Breast epithelium (tissue), 4 donors: ENCODE data around the gene PLD1. TPM values are rescaled to one million over a fixed set of nuclear protein-coding genes. Genes with fewer than 3 reads are reported as not detected.
A peak's percentile ranks its signal among the peaks of the same experiment; 100 is the strongest.

Source experiments
- DNase-seq, 2 donors: peaks; one replicate each; pipeline ENCODE4 v3.0.0-alpha.2; 2019; ENCODE audit warnings: low spot score in 2 of 2
- H3K27ac ChIP-seq, 2 donors: fragments of 200-600 bp; sonication (generic) in 1 of 2; one replicate each; pipeline ENCODE4 v1.5.1; 2016 to 2019; ENCODE audit warnings: mild to moderate bottlenecking in 1 of 2
- H3K27me3 ChIP-seq, 2 donors: fragments of 200-600 bp; sonication (generic) in 1 of 2; one replicate each; pipeline versions ENCODE4 v1.5.1 to v1.6.0; 2017 to 2019; ENCODE audit warnings: control low read depth in 1 of 2, mild to moderate bottlenecking in 1 of 2
- H3K36me3 ChIP-seq: fragments of 200-600 bp; one replicate; pipeline ENCODE4 v1.5.1; 2019
- H3K4me1 ChIP-seq, 2 donors: fragments of 200-600 bp; sonication (generic); one replicate each; pipeline ENCODE4 v1.5.1; 2016 to 2019; ENCODE audit warnings: control low read depth in 1 of 2
- H3K4me3 ChIP-seq, 3 donors: fragments of 200-600 bp; sonication (generic); 1 replicate in 2 of 3; 2 replicates in 1 of 3; pipeline ENCODE4 v1.5.1; 2016 to 2019; ENCODE audit warnings: mild to moderate bottlenecking in 3 of 3, moderate library complexity in 2 of 3
- H3K9me3 ChIP-seq, 2 donors: fragments of 200-600 bp; sonication (generic) in 1 of 2; one replicate each; pipeline ENCODE4 v1.5.1; 2016 to 2019; ENCODE audit warnings: control low read depth in 1 of 2
- CTCF ChIP-seq, 3 donors: fragments of 450-650 bp; IDR thresholded peaks; one replicate each; pipeline ENCODE4 v1.5.1; 2016 to 2017; ENCODE audit warnings: antibody characterized with exemption in 3 of 3, mild to moderate bottlenecking in 3 of 3, moderate library complexity in 3 of 3
- POLR2A ChIP-seq: fragments of 450-650 bp; IDR thresholded peaks from one replicate; pipeline ENCODE4 v1.6.1; 2016; ENCODE audit warnings: antibody characterized with exemption, mild to moderate bottlenecking, moderate library complexity
- POLR2AphosphoS5 ChIP-seq, 3 donors: sonication (generic); formaldehyde crosslinking; IDR thresholded peaks; one replicate each; pipeline ENCODE4 v1.6.1; 2017; ENCODE audit warnings: antibody characterized with exemption in 3 of 3
- intact Hi-C: fragments of 100-400 bp; cut with DNase I; formaldehyde crosslinking; loops from one replicate; pipeline ENCODE4 v1.15.1; 2023; ENCODE audit warnings: low total_unique reads
- total RNA-seq, 3 donors: library from RNA; depleted of rRNA; stranded (reverse); fragments of >200 nt; gene quantifications; one replicate each; pipeline ENCODE4 v1.1.0, GENCODE V29; 2016

The PLD1 gene
- total RNA-seq, 3 donors from 2014 or later, result 21.1 to 36.9 (median 24.9) TPM

- Histone ChIP-seq H3K27me3 (no peaks in the 10 kb centered on the region), H3K9me3 (no peaks in the 10 kb centered on the region), H3K27ac (peak overlapping the region; percentile 73 to 87), H3K36me3 (no peaks in the 10 kb centered on the region), H3K4me1 (peaks cover 0 to 2% of the 10 kb centered on the region in 2 donors), H3K4me3 (no peak overlapping the region)
- TF ChIP-seq POLR2A, result no peak
- TF ChIP-seq POLR2AphosphoS5 (IDR thresholded peaks at IDR 0.05), result no peak
- TF ChIP-seq CTCF (IDR thresholded peaks at IDR 0.05), result no peak
- intact Hi-C loops, result no loop called here
- DNase-seq, result no peak
Measured at GRCh38 chr3:171824824-171825221, 14.5 kb upstream of the PLD1 start.

DNA sequence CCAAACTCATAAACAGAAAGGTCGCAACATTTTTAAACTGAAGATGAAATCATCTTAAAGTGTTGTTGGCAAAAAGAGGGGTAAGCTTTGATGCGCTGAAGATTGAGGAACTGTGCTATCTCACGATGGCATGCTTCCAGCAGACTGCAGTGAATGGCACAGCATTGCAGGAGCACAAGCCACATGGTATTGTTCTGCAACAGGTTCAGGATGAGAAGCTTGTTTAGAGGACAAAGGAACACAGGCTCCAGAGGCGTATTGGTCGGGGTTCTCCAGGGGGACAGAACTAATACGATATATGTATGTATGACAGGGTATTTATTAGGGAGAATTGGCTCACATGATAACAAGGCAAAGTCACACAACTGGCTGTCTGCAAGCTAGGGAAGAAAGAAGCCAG lies 13.8 kb upstream of the PLD1 start:
- no peak for DNase-seq
- TF ChIP-seq POLR2A (no peak), POLR2AphosphoS5 (IDR thresholded peaks at IDR 0.05) (no peak), CTCF (IDR thresholded peaks at IDR 0.05) (no peak)
- intact Hi-C loops, result no loop called here
- no peaks in the 10 kb centered on the region for H3K4me1 ChIP-seq
- H3K4me3 ChIP-seq, result no peak overlapping the region
- no peaks in the 10 kb centered on the region for H3K36me3 ChIP-seq
- H3K9me3 ChIP-seq, result no peaks in the 10 kb centered on the region
- no peaks in the 10 kb centered on the region for H3K27me3 ChIP-seq
- peak overlapping the region; percentile 73 to 87 for H3K27ac ChIP-seq

- H3K9me3 ChIP-seq, result no peaks in the 10 kb centered on the region
- no peak for TF ChIP-seq POLR2AphosphoS5 (IDR thresholded peaks at IDR 0.05)
- TF ChIP-seq CTCF (IDR thresholded peaks at IDR 0.05), result no peak
- no peak for TF ChIP-seq POLR2A
- no peak overlapping the region for H3K4me3 ChIP-seq
- H3K27me3 ChIP-seq, result no peaks in the 10 kb centered on the region
- no peak for DNase-seq
- H3K27ac ChIP-seq, result no peak overlapping the region
- H3K4me1 ChIP-seq, result no peaks in the 10 kb centered on the region
- no peaks in the 10 kb centered on the region for H3K36me3 ChIP-seq
- intact Hi-C loops, result no loop called here
Measured at GRCh38 chr3:171822431-171823106, 12.3 kb upstream of the PLD1 start.

DNA sequence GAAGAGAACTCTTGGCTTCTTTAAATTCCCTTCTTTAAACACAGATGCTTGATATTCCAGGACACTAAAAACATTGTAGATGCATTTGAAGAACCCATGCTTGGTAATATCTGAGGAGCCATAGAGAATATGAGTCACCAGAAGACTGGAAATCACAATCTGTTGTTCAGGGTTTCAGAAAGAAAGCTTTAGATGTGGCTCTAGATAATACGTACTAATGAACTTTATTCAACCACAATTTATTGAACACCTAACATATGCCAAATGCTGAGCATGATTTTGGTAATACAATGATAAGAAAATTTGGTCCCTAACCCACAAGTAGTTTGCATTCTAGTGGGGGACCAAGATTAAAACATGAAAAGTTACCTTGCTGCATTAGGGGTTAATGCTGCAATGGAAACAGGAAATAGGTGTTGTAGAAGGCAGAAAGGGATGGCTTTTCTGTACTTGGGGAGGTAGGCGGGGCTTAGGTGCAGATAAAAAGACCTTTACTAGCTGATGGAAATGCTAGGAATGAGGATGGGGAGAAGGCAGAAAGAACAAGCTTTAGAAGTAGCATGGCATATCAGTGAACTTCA lies 11.6 kb upstream of the PLD1 start:
- no peaks in the 10 kb centered on the region for H3K27me3 ChIP-seq
- DNase-seq, result no peak
- H3K4me3 ChIP-seq, result no peak overlapping the region
- no peaks in the 10 kb centered on the region for H3K9me3 ChIP-seq
- H3K36me3 ChIP-seq, result no peaks in the 10 kb centered on the region
- no peaks in the 10 kb centered on the region for H3K4me1 ChIP-seq
- no peak overlapping the region for H3K27ac ChIP-seq
- intact Hi-C loops, result no loop called here
- TF ChIP-seq CTCF (IDR thresholded peaks at IDR 0.05) (no peak), POLR2AphosphoS5 (IDR thresholded peaks at IDR 0.05) (no peak), POLR2A (no peak)

- Histone ChIP-seq H3K4me1 (no peaks in the 10 kb centered on the region), H3K36me3 (no peaks in the 10 kb centered on the region), H3K9me3 (no peaks in the 10 kb centered on the region), H3K27ac (no peak overlapping the region), H3K4me3 (no peak overlapping the region), H3K27me3 (no peaks in the 10 kb centered on the region)
- intact Hi-C loops, result no loop called here
- DNase-seq, result no peak
- TF ChIP-seq POLR2A (no peak), CTCF (IDR thresholded peaks at IDR 0.05) (no peak), POLR2AphosphoS5 (IDR thresholded peaks at IDR 0.05) (no peak)
Measured at GRCh38 chr3:171821044-171821443, 10.8 kb upstream of the PLD1 start.
